ENCODE measurements around the gene AICDA. TPM values are rescaled to one million over a fixed set of nuclear protein-coding genes. Genes with fewer than 3 reads are reported as not detected.

AICDA gene
- total RNA-seq, 2 donors from 2014 or later = not detected

- Mint-ChIP-seq H3K4me3 (no peak overlapping the region), H3K4me1 (peaks cover 2% of the 10 kb centered on the region), H3K27me3 (peaks cover 16% of the 10 kb centered on the region), H3K36me3 (ENCODE audit: low read depth) (no peaks in the 10 kb centered on the region), H3K27ac (no peak overlapping the region)
- DNase-seq = no peak
- no peak for ATAC-seq
- H3K9me3 ChIP-seq (ENCODE audit: control insufficient read depth, low read length, poor library complexity, severe bottlenecking) = no peaks in the 10 kb centered on the region
These were observed 49.3 kb downstream of the AICDA start for GRCh38 chr12:8563356-8563755.

- Mint-ChIP-seq H3K36me3 (ENCODE audit: low read depth) (no peaks in the 10 kb centered on the region), H3K4me3 (no peak overlapping the region), H3K4me1 (peaks cover 2% of the 10 kb centered on the region), H3K27ac (no peak overlapping the region), H3K27me3 (peaks cover 16% of the 10 kb centered on the region)
- no peak for ATAC-seq
- no peaks in the 10 kb centered on the region for H3K9me3 ChIP-seq (ENCODE audit: control insufficient read depth, low read length, poor library complexity, severe bottlenecking)
- DNase-seq = no peak
These were observed 50.3 kb downstream of the AICDA start for GRCh38 chr12:8562310-8562709.

- Mint-ChIP-seq H3K27me3 (peaks cover 16% of the 10 kb centered on the region), H3K4me1 (peaks cover 2% of the 10 kb centered on the region), H3K27ac (no peak overlapping the region), H3K36me3 (ENCODE audit: low read depth) (no peaks in the 10 kb centered on the region), H3K4me3 (no peak overlapping the region)
- no peaks in the 10 kb centered on the region for H3K9me3 ChIP-seq (ENCODE audit: control insufficient read depth, low read length, poor library complexity, severe bottlenecking)
- no peak for ATAC-seq
- no peak for DNase-seq
These were observed 51.6 kb downstream of the AICDA start for GRCh38 chr12:8561011-8561410.

GRCh38 chr12:8559676-8560075 lies 53.0 kb downstream of the AICDA start:
- no peak for ATAC-seq
- Mint-ChIP-seq H3K27me3 (peaks cover 16% of the 10 kb centered on the region), H3K4me3 (no peak overlapping the region), H3K36me3 (ENCODE audit: low read depth) (no peaks in the 10 kb centered on the region), H3K4me1 (peaks cover 2% of the 10 kb centered on the region), H3K27ac (no peak overlapping the region)
- DNase-seq = no peak
- H3K9me3 ChIP-seq (ENCODE audit: control insufficient read depth, low read length, poor library complexity, severe bottlenecking) = no peaks in the 10 kb centered on the region

GRCh38 chr12:8556531-8557097 lies 56.0 kb downstream of the AICDA start:
- H3K27me3 Mint-ChIP-seq = peaks cover 21% of the 10 kb centered on the region
- H3K27ac Mint-ChIP-seq = no peak overlapping the region
- H3K36me3 Mint-ChIP-seq (ENCODE audit: low read depth) = no peaks in the 10 kb centered on the region
- H3K9me3 ChIP-seq (ENCODE audit: control insufficient read depth, low read length, poor library complexity, severe bottlenecking) = no peaks in the 10 kb centered on the region
- no peak overlapping the region for H3K4me3 Mint-ChIP-seq
- DNase-seq (no peak), ATAC-seq (no peak)
- H3K4me1 Mint-ChIP-seq = peaks cover 2% of the 10 kb centered on the region

- Mint-ChIP-seq H3K27ac (no peak overlapping the region), H3K27me3 (peaks cover 5% of the 10 kb centered on the region), H3K4me3 (no peak overlapping the region), H3K36me3 (ENCODE audit: low read depth) (no peaks in the 10 kb centered on the region), H3K4me1 (peaks cover 2% of the 10 kb centered on the region)
- DNase-seq = no peak
- H3K9me3 ChIP-seq (ENCODE audit: control insufficient read depth, low read length, poor library complexity, severe bottlenecking) = no peaks in the 10 kb centered on the region
- no peak for ATAC-seq
These were observed 58.0 kb downstream of the AICDA start for GRCh38 chr12:8554451-8555195.

GRCh38 chr12:8553088-8553627 lies 59.5 kb downstream of the AICDA start:
- Mint-ChIP-seq H3K4me1 (no peaks in the 10 kb centered on the region), H3K4me3 (no peak overlapping the region), H3K36me3 (ENCODE audit: low read depth) (no peaks in the 10 kb centered on the region), H3K27me3 (peaks cover 5% of the 10 kb centered on the region), H3K27ac (no peak overlapping the region)
- H3K9me3 ChIP-seq (ENCODE audit: control insufficient read depth, low read length, poor library complexity, severe bottlenecking) = no peaks in the 10 kb centered on the region
- DNase-seq (no peak), ATAC-seq (no peak)

Other genes starting within 250 kb of the AICDA start
- gene CLEC6A, start 156.9 kb downstream of the AICDA start, total RNA-seq = not detected
- under 1 TPM in 1 of 2 donors, not detected in 1; 0.22 TPM for gene CLEC4D, start 99.4 kb downstream of the AICDA start, total RNA-seq
- gene CLEC4E, start 72.0 kb downstream of the AICDA start, total RNA-seq = 1 to 10 TPM in 1 of 2 donors, under 1 TPM in 1; 0.73 to 2.0 TPM
- not detected for gene MFAP5, start 50.0 kb upstream of the AICDA start, total RNA-seq
- 10 to 100 TPM; 15.1 to 15.2 TPM for gene RIMKLB, start 85.1 kb upstream of the AICDA start, total RNA-seq
- not detected for gene A2ML1, start 209.8 kb upstream of the AICDA start, total RNA-seq